PC-9 (cell line): ENCODE results near the gene UNC13B. TPM values are rescaled to one million over a fixed set of nuclear protein-coding genes. Genes with fewer than 3 reads are reported as not detected.

Source experiments
- BruUV-seq: library from RNA; stranded (reverse); fragments of 400-500 nt; replicated peaks from 2 replicates; lab custom pipeline; 2021; lab: Mats Ljungman, UMichigan
- CTCF ChIA-PET: fragments of 300-600 bp; sonication (Branson Sonifier 250); formaldehyde crosslinking; loops from one replicate; lab custom pipeline; 2022; ENCODE audit warnings: antibody characterized with exemption; lab: Charles Lee
- POLR2A ChIA-PET: fragments of 300-600 bp; sonication (Branson Sonifier 250); formaldehyde crosslinking; loops from one replicate; lab custom pipeline; 2022; ENCODE audit warnings: antibody characterized with exemption; ENCODE audit not compliant: unreplicated experiment; lab: Charles Lee
- DNase-seq, 2 experiments: peaks; one replicate each; pipeline versions ENCODE4 v3.0.0 to v3.0.0-alpha.2; 2015 to 2022; ENCODE audit warnings: mixed read lengths in 1 of 2
- H2AFZ ChIP-seq: fragments of 200-600 bp; sonication (generic); 2 replicates; pipeline ENCODE4 v1.8.1; 2017; ENCODE audit warnings: antibody characterized with exemption
- H3F3A ChIP-seq: fragments of 200-600 bp; sonication (generic); 2 replicates; pipeline ENCODE4 v1.8.1; 2017; ENCODE audit warnings: antibody characterized with exemption, mild to moderate bottlenecking, low read depth; ENCODE audit not compliant: insufficient read depth
- H3K27ac ChIP-seq: fragments of 200-600 bp; sonication (generic); 2 replicates; pipeline ENCODE4 v1.6.1; 2016; ENCODE audit warnings: mixed run types
- H3K27me3 ChIP-seq: fragments of 200-600 bp; sonication (generic); 2 replicates; pipeline ENCODE4 v1.6.1; 2016; ENCODE audit warnings: low read depth, mixed run types; ENCODE audit not compliant: insufficient read depth
- H3K36me3 ChIP-seq: fragments of 200-600 bp; sonication (generic); 2 replicates; pipeline ENCODE4 v1.6.1; 2016; ENCODE audit warnings: low read depth, mixed run types
- H3K4me1 ChIP-seq: fragments of 200-600 bp; sonication (generic); replicated peaks from 2 replicates; pipeline ENCODE4 v1.6.1; 2016; ENCODE audit warnings: mixed run types; ENCODE audit not compliant: insufficient read depth
- H3K4me2 ChIP-seq: fragments of 200-600 bp; sonication (generic); 2 replicates; pipeline ENCODE4 v1.6.1; 2017; ENCODE audit warnings: mixed run types
- H3K4me3 ChIP-seq: fragments of 200-600 bp; sonication (generic); 2 replicates; pipeline ENCODE4 v1.6.1; 2016; ENCODE audit warnings: mixed run types
- H3K79me2 ChIP-seq: fragments of 200-600 bp; sonication (generic); 2 replicates; pipeline ENCODE4 v1.6.1; 2017; ENCODE audit warnings: low read depth, mixed run types
- H3K9me2 ChIP-seq: fragments of 200-600 bp; sonication (generic); 2 replicates; pipeline ENCODE4 v1.8.1; 2017; ENCODE audit warnings: mild to moderate bottlenecking; ENCODE audit not compliant: insufficient read depth
- H3K9me3 ChIP-seq: fragments of 200-600 bp; sonication (generic); 2 replicates; pipeline ENCODE4 v1.8.1; 2016; ENCODE audit warnings: low read depth; ENCODE audit not compliant: insufficient read depth
- H4K20me1 ChIP-seq: fragments of 200-600 bp; sonication (generic); 2 replicates; pipeline ENCODE4 v1.8.1; 2017; ENCODE audit not compliant: insufficient read depth
- EZH2 ChIP-seq: fragments of 200-600 bp; sonication (generic); IDR thresholded peaks from 2 replicates; pipeline ENCODE4 v1.8.0; 2017; ENCODE audit warnings: antibody characterized with exemption, low read depth
- intact Hi-C: fragments of 100-400 bp; cut with micrococcal nuclease; formaldehyde crosslinking; loops from one replicate; pipeline ENCODE4 v1.10.0; 2022; ENCODE audit not compliant: unreplicated experiment
- total RNA-seq: library from RNA; stranded (reverse); gene quantifications from 2 replicates; pipeline ENCODE4 v1.2.3, GENCODE V29; 2021
- TF ChIP-seq, protein P1 (sequence below): fragments of 200-600 bp; sonication (generic); conservative IDR thresholded peaks from 2 replicates; pipeline ENCODE4 v1.6.1; 2017; ENCODE audit warnings: mixed run types, antibody characterized with exemption, mild to moderate bottlenecking, moderate library complexity

Gene UNC13B
- total RNA-seq, 1 experiment from 2014 or later: not detected

- Histone ChIP-seq H3K27ac (no peak overlapping the region), H3K4me2 (no peak overlapping the region), H4K20me1 (no peaks in the 10 kb centered on the region), H3K4me1 (no peaks in the 10 kb centered on the region), H2AFZ (no peak overlapping the region), H3K27me3 (no peaks in the 10 kb centered on the region), H3K4me3 (no peak overlapping the region), H3K9me3 (no peaks in the 10 kb centered on the region), H3K36me3 (no peaks in the 10 kb centered on the region), H3K79me2 (no peaks in the 10 kb centered on the region), H3F3A (no peaks in the 10 kb centered on the region), H3K9me2 (no peaks in the 10 kb centered on the region)
- intact Hi-C loops: no loop called here
- no peak for DNase-seq
- TF ChIP-seq, protein P1, sequence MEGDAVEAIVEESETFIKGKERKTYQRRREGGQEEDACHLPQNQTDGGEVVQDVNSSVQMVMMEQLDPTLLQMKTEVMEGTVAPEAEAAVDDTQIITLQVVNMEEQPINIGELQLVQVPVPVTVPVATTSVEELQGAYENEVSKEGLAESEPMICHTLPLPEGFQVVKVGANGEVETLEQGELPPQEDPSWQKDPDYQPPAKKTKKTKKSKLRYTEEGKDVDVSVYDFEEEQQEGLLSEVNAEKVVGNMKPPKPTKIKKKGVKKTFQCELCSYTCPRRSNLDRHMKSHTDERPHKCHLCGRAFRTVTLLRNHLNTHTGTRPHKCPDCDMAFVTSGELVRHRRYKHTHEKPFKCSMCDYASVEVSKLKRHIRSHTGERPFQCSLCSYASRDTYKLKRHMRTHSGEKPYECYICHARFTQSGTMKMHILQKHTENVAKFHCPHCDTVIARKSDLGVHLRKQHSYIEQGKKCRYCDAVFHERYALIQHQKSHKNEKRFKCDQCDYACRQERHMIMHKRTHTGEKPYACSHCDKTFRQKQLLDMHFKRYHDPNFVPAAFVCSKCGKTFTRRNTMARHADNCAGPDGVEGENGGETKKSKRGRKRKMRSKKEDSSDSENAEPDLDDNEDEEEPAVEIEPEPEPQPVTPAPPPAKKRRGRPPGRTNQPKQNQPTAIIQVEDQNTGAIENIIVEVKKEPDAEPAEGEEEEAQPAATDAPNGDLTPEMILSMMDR: no peak
- TF ChIP-seq EZH2: no peak
- ChIA-PET POLR2A (no interaction called here), CTCF (no interaction called here)
- BruUV-seq: no TSS peak
These were observed 253.7 kb downstream of the UNC13B start for GRCh38 chr9:35415402-35416097.

GRCh38 chr9:35416098-35416427, 254.3 kb downstream of the UNC13B start:
- no peak overlapping the region for H3K4me3 ChIP-seq
- H3K4me1 ChIP-seq: no peaks in the 10 kb centered on the region
- DNase-seq: no peak
- H3K79me2 ChIP-seq: no peaks in the 10 kb centered on the region
- BruUV-seq: no TSS peak
- H3K4me2 ChIP-seq: no peak overlapping the region
- no peaks in the 10 kb centered on the region for H3K27me3 ChIP-seq
- H3K36me3 ChIP-seq: no peaks in the 10 kb centered on the region
- CTCF ChIA-PET: no interaction called here
- H3K9me3 ChIP-seq: no peaks in the 10 kb centered on the region
- no peak overlapping the region for H3K27ac ChIP-seq
- POLR2A ChIA-PET: no interaction called here
- no peak for TF ChIP-seq EZH2
- TF ChIP-seq, protein P1: no peak
- H3K9me2 ChIP-seq: no peaks in the 10 kb centered on the region
- no peaks in the 10 kb centered on the region for H3F3A ChIP-seq
- intact Hi-C loops: no loop called here
- no peaks in the 10 kb centered on the region for H4K20me1 ChIP-seq
- no peak overlapping the region for H2AFZ ChIP-seq

DNA sequence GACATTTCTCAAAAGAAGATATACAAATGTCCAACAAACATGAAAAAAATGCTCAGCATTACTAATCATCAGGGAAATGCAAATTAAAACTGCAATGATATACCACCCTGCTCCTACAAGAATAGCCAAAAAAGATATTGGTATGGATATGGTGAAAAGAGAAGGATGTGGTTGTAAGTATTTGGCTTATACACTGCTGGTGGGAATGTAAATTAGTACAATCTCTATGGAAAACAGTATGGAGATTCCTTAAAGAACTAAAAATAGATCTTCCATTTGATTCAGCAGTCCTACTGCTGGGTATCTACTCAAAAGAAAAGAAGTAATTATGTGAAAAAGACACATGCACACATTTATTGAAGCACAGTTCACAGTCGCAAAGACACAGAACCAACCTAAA, 260.5 kb downstream of the UNC13B start:
- CTCF ChIA-PET: no interaction called here
- intact Hi-C loops: no loop called here
- TF ChIP-seq EZH2: no peak

DNA sequence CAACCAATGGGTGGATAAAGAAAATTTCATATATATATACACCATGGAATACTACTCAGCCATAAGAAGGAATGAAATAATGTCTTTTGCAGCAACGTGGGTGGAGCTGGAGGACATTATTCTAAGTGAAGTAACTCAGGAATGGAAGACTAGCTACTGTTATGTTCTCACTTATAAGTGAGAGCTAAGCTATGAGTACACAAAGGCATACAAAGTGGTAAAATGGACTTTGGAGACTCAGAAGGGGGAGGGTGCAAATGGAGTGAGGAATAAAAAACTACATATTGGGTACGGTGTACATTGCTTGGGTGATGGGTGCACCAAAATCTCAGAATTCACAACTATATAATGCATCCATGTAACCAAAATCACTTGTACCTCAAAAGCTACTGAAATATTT, 260.9 kb downstream of the UNC13B start:
- Histone ChIP-seq H3K27ac (no peak overlapping the region), H3K4me2 (no peak overlapping the region), H3K79me2 (no peaks in the 10 kb centered on the region), H2AFZ (no peak overlapping the region), H3K27me3 (no peaks in the 10 kb centered on the region), H3F3A (peaks cover 3% of the 10 kb centered on the region; the same call in 1 of the 2 replicates), H3K36me3 (no peaks in the 10 kb centered on the region), H3K9me2 (no peaks in the 10 kb centered on the region), H3K4me3 (no peak overlapping the region), H3K9me3 (no peaks in the 10 kb centered on the region), H3K4me1 (peaks cover 12% of the 10 kb centered on the region), H4K20me1 (no peaks in the 10 kb centered on the region)
- DNase-seq: no peak
- intact Hi-C loops: no loop called here
- BruUV-seq: no TSS peak
- POLR2A ChIA-PET: no interaction called here
- no peak for TF ChIP-seq EZH2
- TF ChIP-seq, protein P1: no peak
- CTCF ChIA-PET: no interaction called here

More for the DNA sequence above, 260.5 kb downstream of the UNC13B start:
- H3K4me2 ChIP-seq: no peak overlapping the region
- no peaks in the 10 kb centered on the region for H4K20me1 ChIP-seq
- no peaks in the 10 kb centered on the region for H3K9me2 ChIP-seq
- no TSS peak for BruUV-seq
- no peak overlapping the region for H2AFZ ChIP-seq
- H3K27me3 ChIP-seq: no peaks in the 10 kb centered on the region
- POLR2A ChIA-PET: no interaction called here
- H3K4me3 ChIP-seq: no peak overlapping the region
- DNase-seq: no peak
- peaks cover 12% of the 10 kb centered on the region for H3K4me1 ChIP-seq
- H3K9me3 ChIP-seq: no peaks in the 10 kb centered on the region
- no peak overlapping the region for H3K27ac ChIP-seq
- peaks cover 3% of the 10 kb centered on the region; the same call in 1 of the 2 replicates for H3F3A ChIP-seq
- H3K79me2 ChIP-seq: no peaks in the 10 kb centered on the region
- H3K36me3 ChIP-seq: no peaks in the 10 kb centered on the region
